Calu3 (cell line): Measurements from ENCODE around the gene TTBK2. TPM values are rescaled to one million over a fixed set of nuclear protein-coding genes. Genes with fewer than 3 reads are reported as not detected.

Experiments
- BruUV-seq: library from RNA; stranded (reverse); fragments of 400-500 nt; replicated peaks from 2 replicates; lab custom pipeline; 2021; lab: Mats Ljungman, UMichigan
- CTCF ChIA-PET: fragments of 300-600 bp; sonication (Branson Sonifier 250); formaldehyde crosslinking; loops from one replicate; lab custom pipeline; 2022; ENCODE audit warnings: antibody characterized with exemption; lab: Charles Lee
- DNase-seq: peaks from one replicate; pipeline ENCODE4 v3.0.0; 2022
- H3K27ac Mint-ChIP-seq: one replicate; pipeline ENCODE4 v1.8.0; 2022; ENCODE audit warnings: mixed read lengths; ENCODE audit not compliant: unreplicated experiment
- H3K27me3 Mint-ChIP-seq: one replicate; pipeline ENCODE4 v1.8.0; 2022; ENCODE audit warnings: mixed read lengths; ENCODE audit not compliant: unreplicated experiment
- H3K36me3 Mint-ChIP-seq: one replicate; pipeline ENCODE4 v1.8.0; 2022; ENCODE audit warnings: mild to moderate bottlenecking, moderate library complexity, mixed read lengths; ENCODE audit not compliant: insufficient read depth, unreplicated experiment
- H3K4me1 Mint-ChIP-seq: one replicate; pipeline ENCODE4 v1.8.0; 2022; ENCODE audit warnings: mild to moderate bottlenecking, low read depth, mixed read lengths; ENCODE audit not compliant: unreplicated experiment
- H3K4me3 Mint-ChIP-seq: one replicate; pipeline ENCODE4 v1.8.0; 2022; ENCODE audit warnings: mild to moderate bottlenecking, low read depth, moderate library complexity, mixed read lengths; ENCODE audit not compliant: unreplicated experiment
- H3K9me3 Mint-ChIP-seq: one replicate; pipeline ENCODE4 v1.8.0; 2022; ENCODE audit warnings: low read depth, mixed read lengths; ENCODE audit not compliant: unreplicated experiment
- intact Hi-C: fragments of 100-400 bp; cut with micrococcal nuclease; formaldehyde crosslinking; loops from one replicate; pipeline ENCODE4 v1.10.0; 2022; ENCODE audit not compliant: unreplicated experiment
- total RNA-seq: library from RNA; stranded (reverse); gene quantifications from 2 replicates; pipeline ENCODE4 v1.2.3, GENCODE V29; 2022
- TF ChIP-seq, protein P1 (sequence below): fragments of 200-600 bp; IDR thresholded peaks from one replicate; pipeline ENCODE4 v1.8.0; 2022; ENCODE audit warnings: antibody characterized with exemption; ENCODE audit not compliant: unreplicated experiment

Gene TTBK2
- total RNA-seq, 1 experiment from 2014 or later, result 5.3 TPM

DNA sequence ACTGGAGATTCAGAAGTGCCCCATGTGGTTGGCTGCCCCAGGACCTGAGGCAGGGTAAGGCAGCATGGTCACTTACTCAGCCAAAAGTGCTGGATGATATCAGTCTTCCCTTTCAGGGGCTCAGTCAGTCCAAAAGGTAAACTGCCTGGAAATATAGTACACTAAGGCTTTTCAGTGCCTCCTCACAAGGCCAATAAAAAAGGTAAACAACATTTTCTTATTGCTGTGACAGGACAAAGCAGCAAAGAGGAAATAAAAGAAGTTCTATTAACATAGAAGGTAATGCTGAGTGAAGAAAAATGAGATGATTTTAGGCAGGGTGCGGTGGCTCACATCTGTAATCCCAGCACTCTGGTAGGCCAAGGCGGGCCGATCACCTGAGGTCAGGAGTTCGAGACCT is 117.1 kb downstream of the TTBK2 start:
- no peaks in the 10 kb centered on the region for H3K36me3 Mint-ChIP-seq
- no TSS peak for BruUV-seq
- no peak overlapping the region for H3K4me3 Mint-ChIP-seq
- CTCF ChIA-PET, result interaction anchor here (0.6 kb wide), 1 partner anchor 1515 kb away, joined by 3 read pairs; no protein-coding TSS in a partner anchor
- DNase-seq, result no peak
- H3K27me3 Mint-ChIP-seq, result no peaks in the 10 kb centered on the region
- no peak overlapping the region for H3K27ac Mint-ChIP-seq
- TF ChIP-seq, protein P1, sequence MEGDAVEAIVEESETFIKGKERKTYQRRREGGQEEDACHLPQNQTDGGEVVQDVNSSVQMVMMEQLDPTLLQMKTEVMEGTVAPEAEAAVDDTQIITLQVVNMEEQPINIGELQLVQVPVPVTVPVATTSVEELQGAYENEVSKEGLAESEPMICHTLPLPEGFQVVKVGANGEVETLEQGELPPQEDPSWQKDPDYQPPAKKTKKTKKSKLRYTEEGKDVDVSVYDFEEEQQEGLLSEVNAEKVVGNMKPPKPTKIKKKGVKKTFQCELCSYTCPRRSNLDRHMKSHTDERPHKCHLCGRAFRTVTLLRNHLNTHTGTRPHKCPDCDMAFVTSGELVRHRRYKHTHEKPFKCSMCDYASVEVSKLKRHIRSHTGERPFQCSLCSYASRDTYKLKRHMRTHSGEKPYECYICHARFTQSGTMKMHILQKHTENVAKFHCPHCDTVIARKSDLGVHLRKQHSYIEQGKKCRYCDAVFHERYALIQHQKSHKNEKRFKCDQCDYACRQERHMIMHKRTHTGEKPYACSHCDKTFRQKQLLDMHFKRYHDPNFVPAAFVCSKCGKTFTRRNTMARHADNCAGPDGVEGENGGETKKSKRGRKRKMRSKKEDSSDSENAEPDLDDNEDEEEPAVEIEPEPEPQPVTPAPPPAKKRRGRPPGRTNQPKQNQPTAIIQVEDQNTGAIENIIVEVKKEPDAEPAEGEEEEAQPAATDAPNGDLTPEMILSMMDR, result no peak
- intact Hi-C loops, result no loop called here
- H3K4me1 Mint-ChIP-seq, result no peaks in the 10 kb centered on the region
- no peaks in the 10 kb centered on the region for H3K9me3 Mint-ChIP-seq

DNA sequence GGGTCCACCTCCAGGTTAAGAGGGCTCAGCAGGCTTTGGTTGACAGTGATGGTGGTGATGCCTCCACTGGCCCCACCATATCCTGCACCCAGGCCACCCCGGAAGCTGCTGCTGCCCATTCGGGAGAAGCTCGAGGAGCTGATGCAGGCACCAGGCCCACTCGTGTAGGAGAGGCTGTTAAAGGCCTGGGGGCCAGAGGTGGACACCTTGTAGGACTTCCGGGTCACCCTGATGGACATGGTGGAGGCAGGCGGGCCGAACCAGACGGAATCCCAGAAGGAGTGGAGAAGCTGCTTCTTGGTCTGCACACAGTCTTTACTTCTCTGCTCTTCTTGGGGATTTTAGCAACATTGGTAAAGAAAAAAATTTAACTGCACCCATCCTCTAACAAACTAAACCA is 118.4 kb downstream of the TTBK2 start:
- Mint-ChIP-seq H3K27ac (no peak overlapping the region), H3K4me3 (no peak overlapping the region), H3K27me3 (no peaks in the 10 kb centered on the region), H3K36me3 (no peaks in the 10 kb centered on the region), H3K4me1 (no peaks in the 10 kb centered on the region), H3K9me3 (no peaks in the 10 kb centered on the region)
- intact Hi-C loops, result no loop called here
- TF ChIP-seq, protein P1, result no peak
- DNase-seq, result no peak
- CTCF ChIA-PET, result no interaction called here
- BruUV-seq, result no TSS peak

DNA sequence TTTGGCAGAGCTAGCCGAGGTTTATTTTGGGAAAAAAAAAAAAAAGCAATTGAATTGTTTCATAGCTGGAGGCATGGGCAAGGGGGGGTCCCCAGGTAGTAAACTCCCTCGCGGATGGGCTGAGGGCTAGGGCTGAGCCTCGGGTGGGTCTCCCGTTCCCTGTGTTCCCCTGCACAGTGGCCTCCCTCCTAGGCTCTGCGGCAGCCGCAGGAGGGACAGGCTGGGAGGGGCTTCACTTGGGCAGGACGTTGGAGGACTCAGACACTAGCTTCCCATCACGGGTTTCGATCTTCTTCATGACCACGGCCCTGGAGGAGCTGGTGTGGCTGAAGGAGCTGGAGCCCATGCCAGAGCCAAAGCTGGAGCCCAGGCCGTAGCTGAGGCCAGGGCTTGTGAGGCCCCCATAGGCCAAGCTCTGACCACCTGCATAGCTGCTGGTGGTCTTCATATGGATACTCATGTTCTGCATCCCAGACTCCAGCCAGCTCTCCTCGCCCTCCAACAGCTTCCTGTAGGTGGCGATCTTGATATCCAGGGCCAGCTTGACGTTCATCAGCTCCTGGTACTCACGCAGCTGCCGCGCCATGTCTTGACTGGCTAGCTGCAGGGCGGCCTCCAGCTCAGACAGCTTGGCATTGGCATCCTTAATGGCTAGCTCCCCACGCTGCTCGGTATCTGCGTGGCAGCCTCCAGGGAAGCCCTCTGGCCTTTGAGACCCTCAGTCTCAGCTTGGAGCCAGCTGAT is 119.7 kb downstream of the TTBK2 start:
- TF ChIP-seq, protein P1, result no peak
- DNase-seq, result no peak
- Mint-ChIP-seq H3K4me3 (no peak overlapping the region), H3K27ac (no peak overlapping the region), H3K9me3 (no peaks in the 10 kb centered on the region), H3K4me1 (no peaks in the 10 kb centered on the region), H3K27me3 (no peaks in the 10 kb centered on the region), H3K36me3 (no peaks in the 10 kb centered on the region)
- CTCF ChIA-PET, result interaction anchor here (0.8 kb wide), 2 partner anchors 126 to 188 kb away, joined by 3 to 4 read pairs; no protein-coding TSS in a partner anchor
- intact Hi-C loops, result no loop called here
- no TSS peak for BruUV-seq

DNA sequence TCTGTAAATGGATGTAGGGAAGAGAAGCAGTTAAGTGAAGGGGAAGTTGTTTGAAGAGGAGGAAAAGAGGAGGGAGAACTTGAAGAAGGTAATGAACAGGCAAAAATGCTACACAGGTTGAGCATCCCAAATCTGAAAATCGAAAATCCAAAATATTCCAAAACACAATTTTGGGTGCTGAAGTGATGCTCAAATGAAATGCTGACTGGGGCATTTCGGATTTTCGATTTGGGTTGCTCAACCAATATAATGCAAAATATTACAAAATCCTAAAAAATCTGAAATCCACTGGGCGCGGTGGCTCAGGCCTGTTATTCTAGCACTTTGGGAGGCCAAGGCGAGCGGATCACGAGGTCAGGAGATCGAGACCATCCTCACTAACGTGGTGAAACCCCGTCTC is 121.8 kb downstream of the TTBK2 start:
- intact Hi-C loops, result loop anchor here (5.0 kb wide), 1 partner anchor 118 kb away; no protein-coding TSS in a partner anchor

More for the DNA sequence above, 121.8 kb downstream of the TTBK2 start:
- H3K27me3 Mint-ChIP-seq, result no peaks in the 10 kb centered on the region
- CTCF ChIA-PET, result no interaction called here
- no peaks in the 10 kb centered on the region for H3K36me3 Mint-ChIP-seq
- DNase-seq, result no peak
- H3K27ac Mint-ChIP-seq, result no peak overlapping the region
- BruUV-seq, result no TSS peak
- H3K4me1 Mint-ChIP-seq, result no peaks in the 10 kb centered on the region
- H3K9me3 Mint-ChIP-seq, result no peaks in the 10 kb centered on the region
- H3K4me3 Mint-ChIP-seq, result no peak overlapping the region
- TF ChIP-seq, protein P1, result no peak
